GM18508 (cell line): ENCODE data around the gene CNTROB.

Experiments
- ATAC-seq: cut with Tn5 transposase; IDR thresholded peaks from one replicate; pipeline ENCODE4 v1.9.1; 2021; ENCODE audit warnings: moderate number of reproducible peaks; ENCODE audit not compliant: insufficient read depth, unreplicated experiment

Gene CNTROB, protein sequence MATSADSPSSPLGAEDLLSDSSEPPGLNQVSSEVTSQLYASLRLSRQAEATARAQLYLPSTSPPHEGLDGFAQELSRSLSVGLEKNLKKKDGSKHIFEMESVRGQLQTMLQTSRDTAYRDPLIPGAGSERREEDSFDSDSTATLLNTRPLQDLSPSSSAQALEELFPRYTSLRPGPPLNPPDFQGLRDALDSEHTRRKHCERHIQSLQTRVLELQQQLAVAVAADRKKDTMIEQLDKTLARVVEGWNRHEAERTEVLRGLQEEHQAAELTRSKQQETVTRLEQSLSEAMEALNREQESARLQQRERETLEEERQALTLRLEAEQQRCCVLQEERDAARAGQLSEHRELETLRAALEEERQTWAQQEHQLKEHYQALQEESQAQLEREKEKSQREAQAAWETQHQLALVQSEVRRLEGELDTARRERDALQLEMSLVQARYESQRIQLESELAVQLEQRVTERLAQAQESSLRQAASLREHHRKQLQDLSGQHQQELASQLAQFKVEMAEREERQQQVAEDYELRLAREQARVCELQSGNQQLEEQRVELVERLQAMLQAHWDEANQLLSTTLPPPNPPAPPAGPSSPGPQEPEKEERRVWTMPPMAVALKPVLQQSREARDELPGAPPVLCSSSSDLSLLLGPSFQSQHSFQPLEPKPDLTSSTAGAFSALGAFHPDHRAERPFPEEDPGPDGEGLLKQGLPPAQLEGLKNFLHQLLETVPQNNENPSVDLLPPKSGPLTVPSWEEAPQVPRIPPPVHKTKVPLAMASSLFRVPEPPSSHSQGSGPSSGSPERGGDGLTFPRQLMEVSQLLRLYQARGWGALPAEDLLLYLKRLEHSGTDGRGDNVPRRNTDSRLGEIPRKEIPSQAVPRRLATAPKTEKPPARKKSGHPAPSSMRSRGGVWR

GRCh38 chr17:7931709-7932482, at the start of gene CNTROB, which contains the start of gene TRAPPC1:
Gene CNTROB (plus strand): TSS chr17:7932206. CDS start chr17:7933080, 874 bp downstream.
Gene TRAPPC1 (minus strand): TSS chr17:7931946. CDS start chr17:7931829, 117 bp downstream.
- peak; percentile 71 for ATAC-seq

DNA sequence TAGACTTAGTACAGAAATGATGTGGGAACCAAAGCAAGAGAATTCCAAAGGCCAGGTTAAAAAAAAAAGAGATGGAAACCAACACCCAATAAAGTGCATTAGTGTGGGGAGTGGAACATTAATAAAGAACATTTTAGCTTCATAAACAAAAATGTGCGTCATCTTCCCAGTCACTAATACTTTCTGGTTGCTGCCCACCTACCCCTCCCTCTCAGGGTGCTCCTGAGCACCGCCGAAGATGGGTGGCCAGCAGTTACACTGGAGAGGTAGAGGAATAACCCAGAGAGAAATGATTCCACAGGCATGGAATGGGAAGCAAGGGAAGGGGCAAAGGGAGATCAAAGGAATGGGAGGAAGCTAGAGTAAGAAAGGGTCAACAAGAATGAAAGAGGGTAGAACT, 49.4 kb upstream of the CNTROB start:
- ATAC-seq = no peak

DNA sequence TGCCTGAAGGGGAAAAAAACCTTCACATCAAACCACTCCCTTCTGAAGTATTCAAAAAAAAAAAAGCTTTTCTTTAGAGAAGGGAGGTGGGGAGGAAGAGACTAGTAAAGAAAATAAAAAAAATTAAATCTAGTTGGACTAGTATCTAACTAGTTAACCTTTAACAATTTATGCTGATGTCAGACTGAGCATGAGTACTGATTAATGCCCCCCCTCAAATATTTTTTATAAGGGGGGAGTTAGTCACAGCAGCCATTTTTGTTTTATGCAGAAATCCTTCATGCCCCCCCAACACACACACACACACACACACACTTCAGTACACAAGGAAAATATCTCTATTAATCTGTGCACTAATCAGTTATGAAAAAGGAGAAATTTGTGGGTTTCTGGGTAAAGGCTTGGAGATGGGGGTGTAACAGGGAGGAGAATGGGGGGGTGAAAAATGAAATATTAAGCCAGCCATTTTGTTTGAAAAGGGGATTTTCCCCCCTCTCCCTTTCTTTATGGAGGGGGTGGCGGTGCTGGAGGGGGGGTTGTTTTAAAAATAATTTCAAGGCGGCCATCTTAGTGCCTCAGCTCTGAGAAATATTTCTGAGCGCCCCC, 48.1 kb upstream of the CNTROB start:
- no peak for ATAC-seq

DNA sequence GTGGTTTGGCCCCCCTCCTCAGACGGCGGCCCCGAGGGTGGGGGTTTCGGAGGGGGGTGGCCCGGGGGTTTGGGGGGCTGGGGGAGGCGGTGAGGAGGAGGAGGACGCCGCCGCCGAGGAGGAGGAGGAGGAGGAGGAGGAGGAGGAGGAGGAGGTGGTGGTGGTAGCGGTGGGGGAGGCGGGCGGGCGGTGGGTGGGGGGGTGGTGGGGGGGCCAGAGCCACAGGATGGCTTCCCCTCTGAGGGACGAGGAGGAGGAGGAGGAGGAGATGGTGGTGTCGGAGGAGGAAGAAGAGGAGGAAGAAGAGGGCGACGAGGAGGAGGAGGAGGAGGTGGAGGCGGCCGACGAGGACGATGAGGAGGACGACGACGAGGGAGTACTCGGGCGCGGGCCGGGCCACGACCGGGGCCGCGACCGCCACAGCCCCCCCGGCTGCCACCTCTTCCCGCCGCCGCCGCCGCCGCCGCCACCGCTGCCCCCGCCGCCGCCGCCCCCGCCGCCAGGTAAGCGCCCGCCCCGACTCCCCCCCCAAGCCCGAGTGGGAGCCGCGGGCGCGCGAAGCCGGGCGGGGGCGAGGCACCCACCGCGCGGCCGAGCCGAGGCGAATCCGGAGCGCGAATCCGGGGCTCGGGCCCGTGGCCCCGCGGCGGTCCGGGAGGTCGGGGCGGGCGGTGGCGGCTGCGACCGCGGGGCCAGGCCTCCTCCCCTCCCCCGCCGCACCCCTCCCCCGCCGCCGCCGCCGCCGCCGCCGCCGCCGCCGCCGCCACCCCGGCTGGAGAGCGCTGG, 47.2 kb upstream of the CNTROB start:
- no peak for ATAC-seq

GRCh38 chr17:7885367-7886226, 46.4 kb upstream of the CNTROB start:
- ATAC-seq = no peak

GRCh38 chr17:7886227-7887037, 45.6 kb upstream of the CNTROB start:
- no peak for ATAC-seq

DNA sequence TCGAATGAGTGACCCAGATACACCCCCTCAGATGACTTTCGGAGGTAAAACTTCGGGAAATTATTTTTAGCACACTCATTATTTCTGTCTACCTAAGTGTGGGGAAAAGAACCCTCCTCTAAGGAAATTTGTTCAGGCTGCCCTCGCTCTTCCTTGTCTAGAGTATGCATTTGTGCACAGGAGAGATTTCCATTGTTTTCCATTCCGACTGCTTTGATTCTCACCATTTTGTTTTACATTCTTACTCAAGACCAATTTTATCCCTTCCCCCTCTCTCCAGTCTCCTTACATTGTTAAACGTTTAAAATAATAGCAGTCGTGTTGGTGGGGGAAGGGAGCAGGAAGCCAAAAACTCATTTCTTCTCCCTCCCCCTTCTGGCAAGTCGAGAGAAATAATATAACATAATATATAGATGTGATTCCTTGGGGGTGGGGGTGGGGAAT, 44.9 kb upstream of the CNTROB start:
- ATAC-seq = no peak

DNA sequence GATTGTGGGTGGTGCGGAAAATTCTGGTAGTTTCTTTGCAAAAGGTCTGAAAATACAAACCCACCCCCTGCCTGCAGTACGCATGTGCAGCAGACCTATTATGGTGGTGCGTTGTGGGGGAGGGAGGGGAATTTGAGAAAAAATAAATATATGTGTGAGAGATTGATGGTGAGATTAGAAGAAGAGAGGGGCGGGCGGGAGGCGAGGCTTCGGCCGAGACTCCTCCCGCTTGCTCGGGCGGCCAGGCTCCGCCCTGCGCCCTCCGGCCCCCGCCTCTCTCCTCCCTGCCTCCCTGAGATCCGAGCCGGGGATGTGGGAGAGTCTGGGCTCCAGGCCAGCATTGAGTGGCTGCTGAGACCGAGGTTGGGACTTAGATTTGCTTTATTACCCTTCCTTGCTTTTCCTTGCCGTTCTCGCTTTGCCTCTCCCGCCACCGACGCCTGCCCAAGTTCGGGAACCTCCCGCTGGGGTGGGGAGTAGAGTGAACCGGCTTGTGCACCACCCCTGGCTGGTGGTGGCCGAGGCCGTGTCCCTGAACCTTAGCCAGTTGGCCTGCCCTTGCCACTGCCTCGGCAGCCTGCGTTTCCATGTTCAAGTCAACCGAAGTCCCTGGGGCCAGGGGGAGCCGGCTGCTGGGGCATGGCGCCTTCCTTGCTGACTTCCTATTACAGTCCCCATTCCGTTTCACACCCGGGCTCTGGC, 44.4 kb upstream of the CNTROB start:
- no peak for ATAC-seq

DNA sequence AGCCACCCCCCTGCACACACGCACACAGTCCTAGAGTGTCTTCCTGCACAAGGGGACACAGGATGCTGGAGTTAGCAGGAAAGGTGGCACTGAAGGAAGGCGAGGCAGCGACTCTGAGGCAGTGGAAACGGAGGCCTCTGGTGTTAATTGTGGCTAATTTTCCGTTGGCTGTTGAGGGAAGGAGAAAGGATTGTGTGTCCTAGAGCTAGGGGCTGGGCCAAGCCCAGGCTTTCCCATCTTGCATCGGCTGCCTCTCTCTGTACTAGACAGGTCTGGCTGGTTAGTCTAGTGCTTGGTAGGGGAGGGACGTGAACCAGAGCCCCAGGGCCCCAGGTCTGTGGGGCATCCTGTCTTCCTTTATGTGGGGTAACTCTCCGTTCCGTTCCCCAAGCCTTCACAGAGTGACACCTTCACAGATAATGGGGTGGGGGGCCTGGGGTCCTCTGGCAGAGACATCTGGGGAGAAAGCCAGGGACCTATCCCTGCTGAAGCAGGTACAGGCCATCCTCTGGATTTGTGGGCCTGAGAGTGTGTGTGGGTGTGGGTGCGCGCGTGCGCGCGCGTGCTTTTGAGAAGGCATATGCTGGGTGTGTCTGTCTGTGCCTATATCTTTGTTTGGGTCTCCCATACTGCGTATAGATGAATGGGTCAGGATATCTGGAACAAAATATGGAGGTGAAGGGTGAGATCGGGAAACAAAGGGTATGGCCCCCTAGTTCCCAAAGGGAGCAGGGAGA, 43.7 kb upstream of the CNTROB start, which contains the start of gene CHD3:
CHD3 (plus strand) TSS at position 606 of the 737 bp plus-strand sequence. CDS start 212 bp downstream, outside the sequence.
- no peak for ATAC-seq

- no peak for ATAC-seq
These were observed 42.6 kb upstream of the CNTROB start for GRCh38 chr17:7889166-7889955.

- ATAC-seq = no peak
These were observed 38.7 kb upstream of the CNTROB start for GRCh38 chr17:7893187-7893880.

DNA sequence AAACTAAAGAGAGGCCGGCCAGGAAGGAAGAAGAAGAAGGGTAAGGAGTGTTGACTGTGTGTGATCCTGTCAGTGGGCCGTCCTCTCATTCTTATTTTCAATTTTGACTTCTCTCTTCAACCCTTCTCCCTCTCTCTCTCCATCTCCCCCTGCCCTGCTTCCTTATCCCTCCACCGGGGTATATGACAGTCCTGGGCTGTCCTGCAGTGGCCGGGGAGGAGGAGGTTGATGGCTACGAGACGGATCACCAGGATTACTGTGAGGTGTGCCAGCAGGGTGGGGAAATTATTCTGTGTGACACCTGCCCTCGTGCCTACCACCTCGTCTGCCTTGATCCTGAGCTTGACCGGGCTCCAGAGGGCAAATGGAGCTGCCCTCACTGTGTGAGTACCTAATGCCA, 37.8 kb upstream of the CNTROB start:
- no peak for ATAC-seq

- ATAC-seq = no peak
These were observed 37.1 kb upstream of the CNTROB start for GRCh38 chr17:7894866-7895265.

DNA sequence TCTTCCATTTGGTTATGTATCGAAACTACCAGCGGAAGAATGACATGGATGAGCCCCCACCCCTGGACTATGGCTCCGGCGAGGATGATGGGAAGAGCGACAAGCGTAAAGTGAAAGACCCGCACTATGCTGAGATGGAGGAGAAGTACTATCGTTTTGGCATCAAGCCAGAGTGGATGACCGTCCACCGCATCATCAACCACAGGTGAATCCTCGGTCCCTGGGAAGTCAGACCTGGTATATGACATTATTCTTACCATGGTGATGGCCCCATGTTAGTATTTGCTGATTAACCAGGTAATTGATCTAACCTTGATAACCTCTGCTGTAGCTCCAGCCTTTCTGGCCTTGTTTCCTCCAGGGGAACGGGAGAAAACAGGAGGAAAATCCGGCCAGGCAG, 34.9 kb upstream of the CNTROB start:
- ATAC-seq = no peak

DNA sequence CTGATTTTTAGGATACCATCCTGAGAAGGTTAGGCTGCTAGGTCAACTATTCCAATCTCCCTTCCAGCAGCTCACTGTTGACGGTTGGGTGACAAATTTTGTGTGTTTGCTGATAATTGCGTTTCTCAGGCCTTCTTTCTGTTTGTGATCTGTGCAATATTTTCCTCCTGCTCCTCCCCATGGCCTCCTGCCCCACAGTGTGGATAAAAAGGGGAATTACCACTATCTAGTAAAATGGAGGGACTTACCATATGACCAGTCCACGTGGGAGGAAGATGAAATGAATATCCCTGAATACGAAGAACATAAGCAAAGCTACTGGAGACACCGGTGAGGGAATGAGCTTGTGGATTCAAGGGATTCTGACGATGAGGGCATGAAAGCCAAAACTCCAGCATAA, 34.2 kb upstream of the CNTROB start:
- no peak for ATAC-seq
